OCI-LY3 (cell line): ENCODE data around the gene HEXD.

Source experiments
- H2AFZ ChIP-seq: fragments of 200-600, 300-600 bp; shearing (Covaris generic); 2 replicates; pipeline ENCODE4 v1.6.0; 2014; ENCODE audit warnings: antibody characterized with exemption, low read depth, low read length
- H3K27ac ChIP-seq: fragments of 200-600, 300-600 bp; sonication (generic); 2 replicates; pipeline ENCODE4 v1.5.1; 2014; ENCODE audit warnings: mild to moderate bottlenecking, low read length, moderate library complexity, mixed read lengths
- H3K27me3 ChIP-seq: fragments of 200-600, 300-600 bp; sonication (generic); 2 replicates; pipeline ENCODE4 v1.6.1; 2014; ENCODE audit warnings: low read depth, low read length, mixed read lengths
- H3K36me3 ChIP-seq: fragments of 200-600, 300-600 bp; sonication (generic); replicated peaks from 2 replicates; pipeline ENCODE3; 2014; ENCODE audit warnings: low read depth, low read length, mixed read lengths
- H3K4me1 ChIP-seq: fragments of 300-600, 200-600 bp; sonication (generic); 2 replicates; pipeline ENCODE4 v1.6.1; 2014; ENCODE audit warnings: low read length, mixed read lengths
- H3K4me2 ChIP-seq: fragments of 200-600, 300-600 bp; sonication (generic); 2 replicates; pipeline ENCODE4 v1.6.1; 2014; ENCODE audit warnings: low read length, mixed read lengths
- H3K4me3 ChIP-seq: fragments of 300-600, 200-600 bp; sonication (generic); 2 replicates; pipeline ENCODE4 v1.5.1; 2014; ENCODE audit warnings: antibody characterized with exemption, mild to moderate bottlenecking, low read length, moderate library complexity
- H3K79me2 ChIP-seq: fragments of 300-600, 200-600 bp; shearing (Covaris generic); 2 replicates; pipeline ENCODE4 v1.6.1; 2014; ENCODE audit warnings: mild to moderate bottlenecking, low read length, mixed read lengths
- H3K9ac ChIP-seq: fragments of 300-600, 200-600 bp; shearing (Covaris generic); 2 replicates; pipeline ENCODE4 v1.6.0; 2014; ENCODE audit warnings: mild to moderate bottlenecking, low read length, moderate library complexity
- H3K9me3 ChIP-seq: fragments of 200-600, 300-600 bp; shearing (Covaris generic); 2 replicates; pipeline ENCODE4 v1.6.1; 2014; ENCODE audit warnings: low read length, mixed read lengths; ENCODE audit not compliant: insufficient read depth
- H4K20me1 ChIP-seq: fragments of 200-600, 300-600 bp; sonication (generic); 2 replicates; pipeline ENCODE4 v1.6.1; 2016; ENCODE audit warnings: low read length, mixed read lengths; ENCODE audit not compliant: insufficient read depth
- EZH2phosphoT487 ChIP-seq: fragments of 200-600 bp; shearing (Covaris generic); IDR thresholded peaks from 2 replicates; pipeline ENCODE4 v1.6.1; 2018; ENCODE audit warnings: antibody characterized with exemption, mixed run types, low read depth
- TF ChIP-seq, protein P1 (sequence below): fragments of 200-600, 300-600 bp; sonication (generic); IDR thresholded peaks from 2 replicates; pipeline ENCODE4 v1.5.1; 2014; ENCODE audit warnings: antibody characterized with exemption, low read length, low read depth

Gene HEXD

DNA sequence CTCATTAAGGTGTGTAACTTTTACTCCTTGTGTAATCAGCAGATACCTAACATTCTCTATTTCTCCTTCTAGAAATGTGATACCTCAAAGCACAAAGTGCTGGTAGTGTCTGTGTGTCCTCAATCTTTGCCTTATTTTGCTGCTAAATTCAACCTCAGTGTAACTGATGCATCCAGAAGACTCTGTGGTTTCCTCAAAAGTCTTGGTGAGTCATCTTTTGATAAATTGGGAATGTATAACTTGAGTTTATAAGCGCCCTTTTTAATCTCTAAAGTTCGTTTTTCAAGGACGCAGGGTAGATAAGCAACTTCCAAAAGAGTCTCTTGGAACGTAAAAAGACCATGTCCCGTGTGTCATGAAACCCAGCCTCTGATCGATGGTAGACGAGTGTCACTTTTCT is 50.5 kb downstream of the HEXD start:
- no peaks in the 10 kb centered on the region for H3K79me2 ChIP-seq
- no peak overlapping the region for H2AFZ ChIP-seq
- TF ChIP-seq, protein P1, sequence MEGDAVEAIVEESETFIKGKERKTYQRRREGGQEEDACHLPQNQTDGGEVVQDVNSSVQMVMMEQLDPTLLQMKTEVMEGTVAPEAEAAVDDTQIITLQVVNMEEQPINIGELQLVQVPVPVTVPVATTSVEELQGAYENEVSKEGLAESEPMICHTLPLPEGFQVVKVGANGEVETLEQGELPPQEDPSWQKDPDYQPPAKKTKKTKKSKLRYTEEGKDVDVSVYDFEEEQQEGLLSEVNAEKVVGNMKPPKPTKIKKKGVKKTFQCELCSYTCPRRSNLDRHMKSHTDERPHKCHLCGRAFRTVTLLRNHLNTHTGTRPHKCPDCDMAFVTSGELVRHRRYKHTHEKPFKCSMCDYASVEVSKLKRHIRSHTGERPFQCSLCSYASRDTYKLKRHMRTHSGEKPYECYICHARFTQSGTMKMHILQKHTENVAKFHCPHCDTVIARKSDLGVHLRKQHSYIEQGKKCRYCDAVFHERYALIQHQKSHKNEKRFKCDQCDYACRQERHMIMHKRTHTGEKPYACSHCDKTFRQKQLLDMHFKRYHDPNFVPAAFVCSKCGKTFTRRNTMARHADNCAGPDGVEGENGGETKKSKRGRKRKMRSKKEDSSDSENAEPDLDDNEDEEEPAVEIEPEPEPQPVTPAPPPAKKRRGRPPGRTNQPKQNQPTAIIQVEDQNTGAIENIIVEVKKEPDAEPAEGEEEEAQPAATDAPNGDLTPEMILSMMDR, result no peak
- no peak for TF ChIP-seq EZH2phosphoT487
- H3K4me1 ChIP-seq, result no peaks in the 10 kb centered on the region
- H3K4me3 ChIP-seq, result no peak overlapping the region
- H4K20me1 ChIP-seq, result no peaks in the 10 kb centered on the region
- no peak overlapping the region for H3K4me2 ChIP-seq
- H3K27me3 ChIP-seq, result no peaks in the 10 kb centered on the region
- no peak overlapping the region for H3K27ac ChIP-seq
- no peaks in the 10 kb centered on the region for H3K9me3 ChIP-seq
- H3K9ac ChIP-seq, result no peak overlapping the region
- H3K36me3 ChIP-seq, result peaks cover 27% of the 10 kb centered on the region

DNA sequence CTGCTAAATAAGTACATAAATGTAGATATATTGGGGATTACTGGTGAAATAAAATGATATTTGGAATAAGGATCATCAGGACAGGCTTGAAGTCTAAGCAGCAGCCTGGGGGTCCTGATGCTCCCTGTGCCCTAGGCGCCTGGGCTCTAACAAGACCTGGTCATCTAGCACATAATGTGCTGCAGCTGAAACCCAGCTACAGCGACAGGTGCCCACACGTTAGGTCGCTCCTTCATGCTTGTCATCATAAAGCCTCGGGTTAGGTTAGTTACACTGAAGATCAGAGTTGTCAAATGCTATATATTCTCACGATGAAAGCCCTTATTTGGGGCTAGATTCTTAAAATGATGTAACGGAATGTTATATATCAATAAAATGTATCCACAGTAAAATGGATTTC is 51.9 kb downstream of the HEXD start:
- Histone ChIP-seq H3K36me3 (peaks cover 27% of the 10 kb centered on the region), H2AFZ (no peak overlapping the region), H3K4me3 (no peak overlapping the region), H3K9ac (no peak overlapping the region), H4K20me1 (no peaks in the 10 kb centered on the region), H3K27me3 (no peaks in the 10 kb centered on the region), H3K4me2 (no peak overlapping the region), H3K9me3 (no peaks in the 10 kb centered on the region), H3K79me2 (no peaks in the 10 kb centered on the region), H3K27ac (no peak overlapping the region), H3K4me1 (no peaks in the 10 kb centered on the region)
- TF ChIP-seq, protein P1, result no peak
- TF ChIP-seq EZH2phosphoT487, result no peak

DNA sequence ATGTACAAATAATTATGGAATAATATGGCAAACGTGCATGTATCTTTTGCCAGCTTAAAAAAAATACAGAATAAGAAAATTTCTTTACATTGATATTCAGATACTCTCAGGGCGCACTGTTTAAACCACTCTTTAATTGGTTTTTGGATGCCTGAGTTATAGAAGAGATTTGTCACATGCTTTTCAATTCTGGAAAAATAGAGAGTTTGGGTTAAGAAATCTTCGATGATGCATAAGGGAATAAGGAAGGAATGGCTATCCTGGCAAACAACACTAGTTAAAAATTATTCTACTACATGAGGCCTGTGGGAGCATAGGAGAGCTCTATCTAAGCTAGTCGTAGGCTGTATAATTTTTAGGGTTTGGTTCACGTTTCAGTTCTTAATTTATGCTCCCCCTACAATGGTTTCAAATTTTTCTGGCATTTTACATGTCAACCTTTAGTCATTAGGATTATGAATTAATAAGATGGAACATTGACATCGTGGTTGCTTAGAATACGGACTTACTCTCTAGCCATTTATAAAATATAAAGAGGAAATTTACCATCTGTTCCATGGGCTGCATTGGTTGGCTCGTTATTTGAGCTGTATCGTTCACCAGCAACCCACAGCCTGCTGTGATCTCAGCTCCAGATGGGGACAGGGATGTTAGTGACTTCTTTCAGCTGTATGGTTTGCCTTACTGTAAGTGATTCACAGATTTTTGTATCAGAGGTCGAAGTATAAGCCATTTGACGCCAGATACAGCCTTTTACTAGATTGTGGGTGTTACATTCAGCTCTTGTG is 56.3 kb downstream of the HEXD start:
- H3K4me3 ChIP-seq, result no peak overlapping the region
- no peaks in the 10 kb centered on the region for H4K20me1 ChIP-seq
- no peak overlapping the region for H3K4me2 ChIP-seq
- H3K36me3 ChIP-seq, result peaks cover 20% of the 10 kb centered on the region
- no peak overlapping the region for H2AFZ ChIP-seq
- H3K9ac ChIP-seq, result no peak overlapping the region
- no peak overlapping the region for H3K27ac ChIP-seq
- no peaks in the 10 kb centered on the region for H3K27me3 ChIP-seq
- no peaks in the 10 kb centered on the region for H3K9me3 ChIP-seq
- no peaks in the 10 kb centered on the region for H3K79me2 ChIP-seq
- H3K4me1 ChIP-seq, result no peaks in the 10 kb centered on the region
- no peak for TF ChIP-seq EZH2phosphoT487
- TF ChIP-seq, protein P1, result no peak

DNA sequence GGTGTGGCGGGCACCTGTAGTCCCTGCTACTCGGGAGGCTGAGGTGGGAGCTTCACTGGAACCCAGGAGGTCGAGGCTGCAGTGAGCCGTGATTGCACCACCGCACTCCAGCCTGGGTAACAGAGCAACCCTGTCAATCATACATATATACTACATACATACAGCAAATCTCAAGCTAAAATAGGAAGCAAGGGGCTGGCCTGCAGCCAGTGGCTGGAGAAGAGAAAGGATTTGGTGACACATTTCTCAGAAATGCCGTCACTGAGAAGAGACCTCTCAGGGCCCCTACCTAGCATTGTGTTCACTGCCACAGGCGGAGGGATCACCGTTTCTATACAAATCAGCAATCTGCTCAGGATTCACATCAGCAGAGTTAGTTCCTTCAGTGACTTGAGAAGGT is 57.3 kb downstream of the HEXD start:
- Histone ChIP-seq H3K9ac (no peak overlapping the region), H3K27me3 (no peaks in the 10 kb centered on the region), H3K4me3 (no peak overlapping the region), H2AFZ (no peak overlapping the region), H3K4me1 (no peaks in the 10 kb centered on the region), H3K36me3 (peaks cover 22% of the 10 kb centered on the region), H3K9me3 (no peaks in the 10 kb centered on the region), H4K20me1 (no peaks in the 10 kb centered on the region), H3K79me2 (no peaks in the 10 kb centered on the region), H3K4me2 (no peak overlapping the region), H3K27ac (no peak overlapping the region)
- TF ChIP-seq EZH2phosphoT487, result no peak
- TF ChIP-seq, protein P1, result no peak
